ENCODE measurements around the gene CCDC93.

CCDC93 gene

GRCh38 chr2:117875786-117876185, 138.1 kb downstream of the CCDC93 start:
- DNase-seq: no peak
